ENCODE data around the gene BIRC7. TPM values are rescaled to one million over a fixed set of nuclear protein-coding genes. Genes with fewer than 3 reads are reported as not detected.
"Not testable (repeated sequence)": the region's sequence is repeated elsewhere in the genome, so short reads cannot be mapped to it uniquely, and the experiment has no call there.

Gene BIRC7
- polyA plus RNA-seq, 4 donors, result 1.4 to 2.2 (median 2.0) TPM

- DNase-seq (ENCODE audit: low read depth in 4 of 4, low spot score in 2 of 4), result no peak
Measured at GRCh38 chr20:63206878-63207277, 28.8 kb upstream of the BIRC7 start.

- DNase-seq (ENCODE audit: low read depth in 4 of 4, low spot score in 2 of 4), result no peak
Measured at GRCh38 chr20:63208346-63208909, 27.3 kb upstream of the BIRC7 start.

GRCh38 chr20:63210011-63210605 lies 25.6 kb upstream of the BIRC7 start:
- DNase-seq (ENCODE audit: low read depth in 4 of 4, low spot score in 2 of 4), result no peak

DNA sequence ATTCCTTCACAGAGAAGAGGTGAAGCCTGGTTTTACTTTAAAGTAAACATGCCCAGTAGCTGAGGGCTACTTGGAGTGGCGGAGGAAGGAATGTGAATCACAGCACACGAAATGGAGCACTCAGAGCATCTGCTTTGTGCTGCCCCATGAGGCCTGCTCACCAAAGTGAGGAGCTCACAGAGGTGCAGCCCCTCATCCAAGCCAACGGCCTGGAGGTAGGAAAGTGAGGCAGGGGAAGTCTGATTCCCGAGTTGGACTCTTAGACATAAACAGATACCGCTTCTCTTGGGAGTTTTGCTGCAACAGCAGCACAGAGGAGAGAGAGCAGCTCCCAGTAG lies 23.3 kb upstream of the BIRC7 start:
- no peak for DNase-seq (ENCODE audit: low read depth in 4 of 4, low spot score in 2 of 4)

- DNase-seq (ENCODE audit: low read depth in 4 of 4, low spot score in 2 of 4), result no peak
Measured at GRCh38 chr20:63212792-63213191, 22.9 kb upstream of the BIRC7 start.

DNA sequence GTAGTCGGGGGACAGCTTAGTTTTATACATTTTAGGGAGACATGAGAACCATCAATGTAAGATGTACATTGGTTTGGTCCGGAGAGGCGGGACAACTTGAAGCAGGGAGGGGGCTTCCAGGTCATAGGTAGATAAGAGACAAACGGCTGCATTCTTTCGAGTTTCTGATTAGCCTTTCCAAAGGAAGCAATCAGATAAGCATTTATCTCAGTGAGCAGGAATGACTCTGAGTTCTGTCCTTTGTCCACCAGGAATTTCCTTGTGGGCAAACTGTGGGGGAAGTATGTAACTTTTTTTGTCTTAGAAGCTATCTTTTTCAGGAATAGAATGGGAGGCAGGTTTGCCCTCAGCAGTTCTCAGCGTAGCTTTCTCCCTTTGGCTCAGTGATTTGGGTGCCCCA lies 21.2 kb upstream of the BIRC7 start:
- no peak for DNase-seq (ENCODE audit: low read depth in 4 of 4, low spot score in 2 of 4)

DNA sequence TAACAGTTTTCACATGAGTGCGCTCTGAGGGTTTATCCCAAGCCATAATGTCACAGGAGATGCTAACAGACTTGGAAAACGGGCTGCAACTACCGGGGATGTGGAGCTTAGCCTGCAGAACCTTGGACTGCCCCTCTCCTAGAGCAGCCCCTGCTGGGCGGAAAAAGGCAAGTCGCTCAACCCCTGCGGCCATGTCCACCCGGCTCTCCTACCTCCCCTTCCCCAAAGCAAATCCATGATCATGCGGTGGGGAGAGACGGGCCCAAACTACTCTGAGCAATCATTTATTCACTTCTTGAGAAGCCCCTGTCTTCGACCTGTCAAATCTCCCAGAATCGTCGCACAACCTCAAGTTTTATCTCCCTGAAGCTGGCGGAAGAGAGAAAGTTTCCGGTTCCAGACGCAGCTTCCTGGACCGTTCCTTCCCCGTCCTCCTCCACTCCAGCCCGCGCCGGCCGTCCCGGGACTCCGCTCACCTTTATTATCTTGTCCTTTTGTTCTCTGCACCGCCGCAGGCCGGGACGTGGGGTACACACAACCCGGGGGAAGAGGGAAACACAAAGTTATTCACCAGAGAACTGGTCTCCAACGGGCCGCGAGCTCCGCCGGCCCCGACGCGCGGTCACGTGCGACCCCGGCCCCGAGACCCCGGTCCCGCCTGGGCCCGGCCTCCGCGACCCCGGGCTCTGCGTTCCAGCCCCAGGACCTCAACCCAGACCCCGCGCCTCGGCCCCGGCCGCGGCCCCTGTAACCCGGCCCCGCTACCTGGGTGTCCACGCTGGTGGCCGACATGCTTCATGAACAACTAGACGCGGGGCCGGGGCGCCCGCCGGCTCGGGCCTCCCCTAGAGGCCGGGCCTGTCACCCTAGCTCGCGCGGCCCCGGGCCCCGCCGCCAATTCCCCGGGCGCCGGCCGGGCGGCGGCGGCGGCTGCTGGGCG lies 20.3 kb upstream of the BIRC7 start:
- no peak for DNase-seq (ENCODE audit: low read depth in 4 of 4, low spot score in 2 of 4)

- peak; percentile 64 to 92 (median 84) for DNase-seq (ENCODE audit: low read depth in 4 of 4, low spot score in 2 of 4)
Measured at GRCh38 chr20:63216041-63216848, 19.5 kb upstream of the BIRC7 start, which contains the start of gene YTHDF1. TSS of gene YTHDF1 (minus strand) at chr20:63216131. CDS start at chr20:63215892, 239 bp downstream.

GRCh38 chr20:63216849-63217471 lies 18.7 kb upstream of the BIRC7 start:
- no peak for DNase-seq (ENCODE audit: low read depth in 4 of 4, low spot score in 2 of 4)

- DNase-seq (ENCODE audit: low read depth in 4 of 4, low spot score in 2 of 4), result no peak
Measured at GRCh38 chr20:63217706-63218105, 18.0 kb upstream of the BIRC7 start.

GRCh38 chr20:63218701-63219446 lies 16.8 kb upstream of the BIRC7 start:
- DNase-seq (ENCODE audit: low read depth in 4 of 4, low spot score in 2 of 4), result no peak

DNA sequence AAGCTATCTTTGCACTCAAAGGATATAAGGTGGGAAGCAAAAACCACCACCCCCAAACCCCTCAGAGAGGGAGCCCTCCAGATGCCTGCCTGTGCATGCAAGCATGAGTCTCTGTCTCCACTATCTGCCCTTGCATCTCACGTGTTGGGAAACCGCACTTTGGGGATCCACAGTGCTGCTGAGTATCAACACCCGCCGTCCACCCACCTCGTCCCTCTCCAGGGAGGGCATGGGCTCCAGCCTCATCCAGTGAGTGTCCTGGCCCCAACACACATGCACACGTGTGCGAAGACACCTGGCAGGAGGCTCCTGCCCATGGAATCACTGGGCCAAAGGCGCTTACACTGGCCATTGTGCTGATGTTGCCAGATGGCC lies 16.3 kb upstream of the BIRC7 start:
- DNase-seq (ENCODE audit: low read depth in 4 of 4, low spot score in 2 of 4), result no peak

GRCh38 chr20:63219866-63220521 lies 15.7 kb upstream of the BIRC7 start:
- no peak for DNase-seq (ENCODE audit: low read depth in 4 of 4, low spot score in 2 of 4)

DNA sequence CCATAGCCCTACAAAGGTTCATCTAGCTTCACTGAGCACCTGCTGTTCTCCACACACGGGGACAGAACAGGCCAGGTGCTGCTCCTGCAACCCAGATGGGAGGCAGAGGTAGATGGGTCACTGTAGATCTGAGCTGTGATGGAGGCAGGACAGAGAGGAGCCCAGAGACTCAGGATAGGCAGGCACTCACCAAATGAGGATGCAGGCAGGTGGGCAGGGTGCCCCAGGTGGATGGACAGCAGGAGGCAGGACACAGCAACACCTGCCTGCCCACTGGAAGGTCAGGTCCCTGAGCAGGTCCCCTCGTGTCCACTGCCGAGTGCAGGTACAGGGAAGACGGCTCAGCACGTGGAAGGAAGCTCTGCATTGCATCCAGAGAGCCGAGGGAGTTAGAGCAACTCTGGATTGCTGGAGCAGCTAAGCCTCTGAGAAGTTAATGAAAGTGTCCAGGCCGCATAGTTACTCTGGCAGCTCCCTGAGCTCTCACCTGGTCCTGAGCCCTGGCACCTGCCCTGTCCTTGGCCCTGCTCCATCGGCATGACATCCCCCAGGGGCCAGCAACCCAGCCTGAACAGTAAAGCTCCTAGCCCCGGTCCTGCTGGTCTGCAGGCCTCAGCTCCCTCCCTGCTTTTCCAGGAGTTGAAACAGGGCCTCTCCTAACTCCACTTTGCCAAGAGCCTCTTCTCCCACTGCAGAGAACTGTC lies 14.9 kb upstream of the BIRC7 start:
- DNase-seq (ENCODE audit: low read depth in 4 of 4, low spot score in 2 of 4), result no peak

GRCh38 chr20:63221400-63222053 lies 14.2 kb upstream of the BIRC7 start:
- DNase-seq (ENCODE audit: low read depth in 4 of 4, low spot score in 2 of 4), result not testable (repeated sequence)

DNA sequence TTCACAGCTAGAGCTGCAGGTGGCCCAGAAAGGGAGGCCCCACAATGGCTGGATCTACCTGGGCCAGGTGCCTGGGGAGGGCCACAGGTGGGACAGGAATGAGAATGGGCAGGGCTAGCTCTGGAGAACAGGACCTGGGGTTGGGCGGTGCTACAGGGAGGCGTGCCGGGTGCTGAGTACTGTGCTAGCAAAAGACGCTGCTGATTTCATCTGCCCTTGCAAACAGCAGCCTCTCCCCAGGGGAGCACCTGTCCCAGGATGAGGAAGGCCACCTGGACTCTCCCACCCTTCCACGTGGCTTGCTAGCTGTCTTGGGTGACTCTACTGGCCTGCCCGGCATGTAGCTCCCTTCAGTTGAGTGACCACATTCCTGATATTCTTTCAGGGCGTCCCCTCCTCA lies 13.2 kb upstream of the BIRC7 start:
- no peak for DNase-seq (ENCODE audit: low read depth in 4 of 4, low spot score in 2 of 4)

DNA sequence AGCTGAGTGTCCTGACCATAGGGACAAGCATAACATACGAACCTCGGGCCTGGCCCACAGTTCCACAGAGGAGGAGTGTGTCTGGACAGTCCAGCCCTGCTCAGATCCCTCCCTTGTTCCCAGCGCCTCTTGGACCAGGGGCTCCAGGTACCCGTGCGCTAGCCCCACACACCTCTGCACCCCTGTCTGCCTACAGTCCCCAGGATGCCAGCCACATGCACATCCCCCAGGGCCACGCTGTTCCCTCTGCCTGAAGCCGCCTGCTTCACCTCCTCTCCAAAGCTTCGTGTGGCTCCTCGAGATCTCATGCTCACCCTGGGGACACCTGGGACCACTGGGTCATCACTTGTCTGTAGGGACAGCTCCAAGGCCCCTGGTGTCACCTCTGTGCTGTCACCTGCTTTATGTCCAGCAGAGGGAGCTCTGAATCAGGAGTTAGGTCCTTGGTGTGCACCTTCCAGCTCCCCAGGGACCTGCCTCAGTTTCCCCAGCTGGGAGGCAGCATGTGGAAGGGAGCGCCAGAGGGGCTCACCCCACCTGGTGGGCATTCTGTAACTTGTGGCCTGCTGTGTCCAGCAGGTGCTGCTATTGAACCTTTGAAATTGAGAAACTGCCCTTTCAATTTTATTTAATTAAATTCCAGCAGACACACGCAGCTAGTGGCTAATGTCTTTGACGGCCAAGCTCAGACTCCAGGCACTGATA lies 12.4 kb upstream of the BIRC7 start:
- no peak for DNase-seq (ENCODE audit: low read depth in 4 of 4, low spot score in 2 of 4)

DNA sequence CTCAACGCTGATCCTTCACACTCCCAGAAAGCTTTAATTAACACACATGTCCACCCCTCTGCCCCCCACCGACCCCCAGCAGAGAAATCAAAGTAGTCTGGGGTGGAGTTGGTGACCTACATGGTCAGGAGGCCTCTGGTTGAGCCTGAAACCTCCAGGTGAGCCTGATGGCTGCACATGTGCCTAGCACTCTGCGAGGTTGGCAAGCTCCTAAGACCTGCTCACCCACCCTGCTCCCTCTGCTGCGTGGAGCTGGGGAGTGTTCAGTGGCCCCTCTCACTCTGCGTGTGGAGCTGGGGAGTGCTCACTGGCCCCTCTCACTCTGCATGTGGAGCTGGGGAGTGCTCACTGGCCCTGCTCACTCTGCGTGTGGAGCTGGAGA lies 11.9 kb upstream of the BIRC7 start:
- DNase-seq (ENCODE audit: low read depth in 4 of 4, low spot score in 2 of 4), result no peak
